Activated CD4-positive, alpha-beta T cell treated with anti-CD3 and anti-CD28 coated beads, Interleukin-2, amount 50 U/mL, for 24 hours (primary cell): ENCODE measurements around the gene CHST6.
"Not testable (repeated sequence)": the region's sequence is repeated elsewhere in the genome, so short reads cannot be mapped to it uniquely, and the experiment has no call there.

Experiments used
- DNase-seq, 2 donors: peaks; one replicate each; pipeline ENCODE4 v3.0.0-alpha.2; 2020; ENCODE audit warnings: low read depth in 1 of 2, low spot score in 1 of 2

The CHST6 gene

GRCh38 chr16:75446416-75446815 lies 48.8 kb downstream of the CHST6 start:
- no peak for DNase-seq

- no peak for DNase-seq
Measured at GRCh38 chr16:75445298-75445697, 49.9 kb downstream of the CHST6 start.

- no peak for DNase-seq
Measured at GRCh38 chr16:75443298-75443697, 51.9 kb downstream of the CHST6 start.

DNA sequence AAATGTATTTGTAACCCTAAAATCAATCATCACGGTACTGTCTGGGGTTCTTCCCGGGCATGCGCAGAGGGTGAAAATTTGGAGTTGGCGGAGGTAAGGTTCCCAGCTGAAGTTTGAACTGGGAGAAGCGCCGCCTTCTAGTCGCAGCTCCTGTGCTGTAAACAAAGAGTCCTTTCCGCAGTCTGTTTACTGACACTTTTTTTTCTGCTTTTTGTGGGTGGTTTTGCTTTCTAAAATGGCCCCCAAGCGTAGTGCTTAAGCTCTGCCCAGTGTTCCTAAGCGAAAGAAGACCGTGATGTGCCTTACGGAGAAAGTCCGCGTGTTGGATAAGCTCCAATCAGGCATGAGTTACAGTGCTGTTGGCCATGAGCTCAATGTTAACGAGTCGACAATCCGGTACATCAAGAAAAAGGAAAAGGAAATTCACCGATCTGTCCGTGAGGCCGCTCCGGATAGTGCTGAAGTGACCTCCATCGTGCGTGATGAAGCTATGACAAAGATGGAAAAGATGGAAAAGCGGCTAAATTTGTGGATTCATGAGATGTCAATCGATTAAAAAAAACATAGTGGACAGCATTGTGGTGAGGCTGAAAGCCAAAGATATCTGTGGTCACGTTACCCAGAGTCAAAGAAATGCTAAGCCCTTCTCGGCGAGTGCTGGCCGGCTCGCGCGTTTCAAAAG lies 61.4 kb downstream of the CHST6 start:
- DNase-seq: peak in 1 of 2 donors; percentile 66

GRCh38 chr16:75432828-75433731 lies 62.2 kb downstream of the CHST6 start, which contains the start of gene CFDP1:
TSS of gene CFDP1 (minus strand) at chr16:75433503. CDS start at chr16:75433352, 151 bp downstream.
- peak; percentile 87 to 96 for DNase-seq

DNA sequence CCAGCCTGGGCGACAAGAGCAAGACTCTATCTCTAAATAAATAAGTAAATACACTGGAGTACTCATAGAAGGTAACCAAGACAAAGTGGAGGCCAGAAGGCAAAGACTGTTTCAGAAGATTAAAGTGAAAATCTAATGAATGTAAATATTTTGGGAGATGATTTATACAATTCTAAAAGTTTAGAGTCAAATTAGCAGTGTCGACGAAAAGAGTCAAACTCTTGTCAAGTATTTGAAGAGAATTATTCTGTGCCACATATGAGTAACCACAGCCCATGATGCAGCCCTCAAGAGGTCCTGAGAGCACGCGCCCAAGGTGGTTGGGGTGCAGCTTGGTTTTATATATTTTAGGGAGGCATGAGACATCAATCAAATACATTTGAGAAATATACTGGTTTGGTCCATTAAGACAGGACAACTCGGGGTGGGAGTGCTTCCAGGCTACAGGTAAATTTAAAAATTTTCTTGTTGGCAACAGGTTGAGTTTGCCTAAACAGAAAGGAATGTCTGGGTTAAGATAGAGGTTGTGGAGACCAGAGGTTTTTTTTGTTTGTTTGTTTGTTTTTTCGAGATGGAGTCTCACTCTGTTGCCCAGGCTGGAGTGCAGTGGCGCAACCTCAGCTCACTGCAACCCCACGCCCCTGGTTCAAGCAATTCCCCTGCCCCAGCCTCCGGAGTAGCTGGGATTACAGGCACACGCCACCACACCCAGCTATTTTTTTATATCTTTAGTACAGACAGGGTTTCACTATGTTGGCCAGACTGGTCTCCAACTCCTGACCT lies 65.4 kb downstream of the CHST6 start:
- no peak for DNase-seq

- DNase-seq: not testable (repeated sequence)
Measured at GRCh38 chr16:75426524-75426923, 68.7 kb downstream of the CHST6 start.

DNA sequence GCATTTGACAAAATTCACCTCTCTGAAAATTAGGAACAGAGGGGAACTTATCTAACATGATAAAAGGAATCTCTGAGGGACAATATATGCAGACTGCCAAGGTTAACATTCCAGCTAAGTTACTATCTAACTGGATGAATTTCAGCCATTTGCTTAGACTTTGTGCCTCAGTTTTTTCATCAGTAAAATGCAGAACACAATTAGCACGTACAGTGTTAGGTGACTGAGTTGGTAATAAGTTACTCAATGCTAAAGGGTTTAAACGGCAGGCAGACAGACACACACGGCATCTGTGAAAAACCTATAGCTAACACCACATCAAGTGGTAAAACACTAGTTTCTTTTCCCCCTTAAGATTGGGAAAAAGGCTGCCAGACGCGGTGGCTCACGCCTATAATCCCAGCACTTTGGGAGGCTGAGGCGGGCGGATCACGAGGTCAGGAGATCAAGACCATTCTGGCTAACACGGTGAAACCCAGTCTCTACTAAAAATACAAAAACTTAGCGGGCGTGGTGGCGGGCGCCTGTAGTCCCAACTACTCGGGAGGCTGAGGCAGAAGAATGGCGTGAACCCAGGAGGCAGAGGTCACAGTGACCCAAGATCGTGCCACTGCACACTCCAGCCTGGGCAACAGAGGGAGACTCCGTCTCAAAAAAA lies 71.0 kb downstream of the CHST6 start:
- DNase-seq: not testable (repeated sequence)

DNA sequence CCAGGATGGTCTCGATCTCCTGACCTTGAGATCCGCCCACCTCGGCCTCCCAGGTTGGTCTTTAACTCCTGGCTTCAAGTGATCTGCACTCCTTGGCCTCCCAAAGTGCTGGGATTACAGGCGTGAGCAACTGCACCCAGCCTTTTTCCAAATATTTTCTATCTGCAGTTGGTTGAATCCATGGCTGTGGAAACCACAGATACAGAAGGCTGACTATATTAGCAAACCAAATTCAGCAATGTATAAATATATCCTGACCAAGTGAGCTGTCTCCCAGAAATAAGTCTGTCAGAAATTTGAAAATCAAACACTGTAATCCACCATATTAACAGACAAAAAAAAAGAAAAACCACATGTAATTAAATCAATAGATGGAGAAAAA lies 71.5 kb downstream of the CHST6 start:
- DNase-seq: no peak
